Fibroblast of skin of left biceps (primary cell): ENCODE results near the gene ANKRD34A.

Source experiments
- DNase-seq, 2 experiments: peaks; one replicate each; pipeline ENCODE4 v3.0.0-alpha.2; 2013; ENCODE audit warnings: low read depth in 2 of 2

The ANKRD34A gene

DNA sequence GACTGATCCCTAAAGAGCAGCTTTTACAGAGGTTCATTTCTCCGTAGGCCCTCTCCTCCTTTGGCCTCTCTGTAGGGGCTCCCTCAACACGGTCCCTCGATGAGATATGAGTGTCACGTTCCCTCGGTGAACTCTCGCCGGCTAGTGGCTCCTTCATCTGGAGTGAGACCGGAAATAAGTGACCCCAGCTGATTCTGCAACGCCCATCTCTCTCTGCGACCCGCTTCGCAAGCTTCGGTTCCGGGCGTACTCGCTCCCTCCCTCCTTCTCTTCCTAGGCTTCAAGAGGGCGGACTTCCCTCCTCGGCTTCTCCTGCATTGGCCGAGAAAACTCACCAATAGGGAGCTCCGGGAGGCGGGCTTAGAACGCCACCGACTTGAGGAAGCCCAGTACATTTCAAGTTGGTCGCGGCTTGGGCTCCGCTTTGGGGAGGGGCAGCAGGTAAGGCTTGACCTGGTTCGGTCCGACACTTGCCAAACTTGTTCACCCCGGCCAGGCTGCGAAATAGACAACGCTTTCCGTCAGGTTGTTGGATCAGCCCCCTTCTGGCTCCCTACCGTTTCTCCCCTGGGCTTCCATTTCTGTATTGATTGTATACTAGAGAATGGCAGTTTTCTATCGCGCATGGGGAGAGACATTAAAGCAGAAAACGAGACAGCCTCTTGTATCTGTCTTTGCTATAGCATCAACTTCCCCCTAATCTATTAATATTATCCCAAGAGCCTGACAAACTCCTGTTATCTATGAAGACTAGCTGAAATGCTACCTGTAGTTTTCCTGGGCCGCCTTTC, at the start of gene ANKRD34A, which contains the start of gene POLR3GL:
Gene ANKRD34A (minus strand): TSS at position 248 of the 791 bp plus-strand sequence. CDS start 2,816 bp downstream, outside the sequence.
Gene POLR3GL (plus strand): TSS at position 363 of the 791 bp plus-strand sequence. CDS start 10,176 bp downstream, outside the sequence.
- DNase-seq, result peak; percentile 61 to 69

DNA sequence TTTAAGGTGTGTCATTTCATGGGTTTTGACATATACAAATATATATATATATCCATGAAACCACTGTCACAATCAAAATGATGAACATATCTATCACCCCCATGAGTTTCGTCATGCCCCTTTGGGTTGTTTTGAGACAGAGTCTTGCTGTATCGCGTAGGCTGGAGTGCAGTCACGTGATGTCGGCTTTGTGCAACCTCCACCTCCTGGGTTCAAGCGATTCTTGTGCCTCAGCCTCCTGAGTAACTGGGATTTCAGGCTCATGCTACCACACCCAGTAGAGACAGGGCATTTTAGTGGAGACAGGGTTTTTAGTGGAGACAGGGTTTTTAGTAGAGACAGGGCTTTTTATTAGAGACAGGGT, 49.2 kb upstream of the ANKRD34A start:
- DNase-seq, result no peak

DNA sequence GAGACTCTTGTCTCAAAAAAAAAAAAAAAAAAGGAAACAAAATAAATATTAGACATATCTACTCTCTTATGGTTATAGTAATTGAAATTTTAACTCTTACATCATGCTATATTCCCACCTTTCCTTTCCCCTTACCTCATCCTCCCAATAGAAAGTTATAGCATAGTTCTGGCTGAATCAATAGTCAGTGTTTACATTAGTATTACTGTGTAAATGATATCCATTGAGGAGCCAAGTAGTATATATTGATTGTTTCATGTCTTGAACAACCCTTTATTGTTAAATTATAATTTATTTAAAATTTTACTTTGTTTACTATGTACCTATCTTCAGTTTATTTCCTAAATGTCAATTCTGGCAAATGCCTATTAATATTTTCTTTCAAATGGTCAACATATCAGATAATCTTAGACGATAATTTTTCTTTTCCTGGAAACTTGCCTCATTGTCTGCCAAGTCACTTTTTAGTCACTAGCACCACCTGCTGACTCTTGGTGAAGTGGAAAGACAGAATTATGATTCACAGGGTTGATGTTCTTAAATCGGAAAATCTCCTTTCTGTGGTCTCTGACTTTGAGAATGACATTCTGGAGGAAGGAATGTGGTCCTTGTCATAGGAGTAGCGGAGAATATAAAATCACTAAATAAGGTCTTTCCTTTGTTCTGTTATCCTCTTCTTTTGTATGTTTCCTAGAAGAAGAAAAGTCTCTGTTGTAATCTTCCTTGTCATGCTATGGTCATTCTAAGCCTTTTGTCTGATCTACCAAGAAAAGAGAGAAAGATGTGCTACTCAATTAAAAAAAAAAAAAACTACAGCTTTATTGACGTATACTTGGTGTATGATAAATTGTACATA, 48.6 kb upstream of the ANKRD34A start:
- peak in 1 of 2 experiments; percentile 49 for DNase-seq

DNA sequence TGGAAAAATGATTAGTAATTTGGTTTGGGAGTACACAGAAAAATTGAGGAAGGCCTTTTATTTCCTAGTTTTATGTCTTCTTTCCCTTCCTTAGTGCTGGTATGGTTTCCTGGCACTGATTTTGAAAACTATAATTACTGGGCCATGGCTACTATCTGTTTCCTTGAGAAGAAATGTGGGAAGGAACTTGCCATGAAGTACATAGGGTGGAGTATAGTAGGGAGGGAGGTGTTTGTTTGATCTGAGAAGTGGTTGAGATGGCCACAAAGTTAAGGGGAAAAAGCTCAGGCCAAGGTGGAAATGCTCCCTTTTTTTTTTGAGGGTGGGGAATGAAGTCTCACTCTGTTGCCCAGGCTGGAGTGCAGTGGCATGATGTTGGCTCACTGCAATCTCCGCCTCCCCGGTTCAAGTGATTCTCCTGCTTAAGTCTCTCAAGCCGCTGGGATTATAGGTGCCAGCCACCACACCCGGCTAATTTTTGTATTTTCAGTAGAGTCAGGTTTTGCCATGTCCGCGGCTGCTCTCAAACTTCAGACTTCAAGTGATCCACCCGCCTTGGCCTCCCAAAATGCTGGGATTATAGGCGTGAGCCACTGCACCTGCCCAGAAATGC, 45.9 kb upstream of the ANKRD34A start:
- no peak for DNase-seq

DNA sequence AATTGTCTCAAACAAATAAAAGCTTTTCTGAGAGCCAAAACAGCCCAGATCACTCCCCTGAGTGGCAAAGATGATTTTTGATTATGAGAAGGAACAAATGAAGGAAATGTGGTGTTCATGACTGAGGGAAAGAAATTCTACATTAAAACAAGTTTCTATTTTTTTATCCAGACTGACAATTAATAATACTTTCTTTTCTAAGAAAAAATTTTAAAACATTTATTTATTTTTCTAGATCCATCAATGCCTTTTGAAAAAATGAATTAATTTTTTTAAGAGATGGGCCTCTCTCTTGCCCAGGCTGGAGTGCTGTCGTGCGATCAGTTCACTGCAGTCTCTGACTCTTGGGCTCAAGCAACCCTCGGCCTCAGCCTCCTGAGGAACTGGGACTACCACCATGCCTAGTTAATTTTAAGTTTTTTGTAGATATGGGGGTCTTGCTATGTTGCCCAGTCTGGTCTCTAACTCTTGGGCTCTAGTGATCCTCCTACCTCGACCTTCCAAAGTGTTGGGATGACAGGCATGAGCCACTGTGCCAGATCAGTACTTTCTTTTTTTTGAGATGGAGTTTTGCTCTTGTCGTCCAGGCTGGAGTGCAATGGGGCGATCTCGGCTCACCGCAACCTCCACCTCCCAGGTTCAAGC, 43.2 kb upstream of the ANKRD34A start:
- no peak for DNase-seq

DNA sequence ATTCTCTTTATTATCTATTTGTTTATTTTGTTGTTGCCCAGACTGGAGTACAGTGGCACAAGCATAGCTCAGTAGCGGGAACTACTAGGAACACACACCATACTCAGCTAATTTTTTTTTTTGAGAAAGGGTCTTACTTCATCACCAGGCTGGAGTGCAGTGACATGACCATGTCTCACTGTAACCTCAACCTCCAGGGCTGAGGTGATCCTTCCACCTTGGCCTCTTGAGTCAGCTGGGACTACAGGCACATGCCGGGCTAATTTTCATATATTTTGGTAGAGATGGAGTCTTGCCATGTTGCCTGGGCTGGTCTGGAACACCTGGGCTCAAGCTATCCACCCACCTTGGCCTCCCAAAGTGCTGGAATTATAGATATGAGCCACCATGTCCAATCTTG, 37.3 kb upstream of the ANKRD34A start:
- DNase-seq, result no peak

DNA sequence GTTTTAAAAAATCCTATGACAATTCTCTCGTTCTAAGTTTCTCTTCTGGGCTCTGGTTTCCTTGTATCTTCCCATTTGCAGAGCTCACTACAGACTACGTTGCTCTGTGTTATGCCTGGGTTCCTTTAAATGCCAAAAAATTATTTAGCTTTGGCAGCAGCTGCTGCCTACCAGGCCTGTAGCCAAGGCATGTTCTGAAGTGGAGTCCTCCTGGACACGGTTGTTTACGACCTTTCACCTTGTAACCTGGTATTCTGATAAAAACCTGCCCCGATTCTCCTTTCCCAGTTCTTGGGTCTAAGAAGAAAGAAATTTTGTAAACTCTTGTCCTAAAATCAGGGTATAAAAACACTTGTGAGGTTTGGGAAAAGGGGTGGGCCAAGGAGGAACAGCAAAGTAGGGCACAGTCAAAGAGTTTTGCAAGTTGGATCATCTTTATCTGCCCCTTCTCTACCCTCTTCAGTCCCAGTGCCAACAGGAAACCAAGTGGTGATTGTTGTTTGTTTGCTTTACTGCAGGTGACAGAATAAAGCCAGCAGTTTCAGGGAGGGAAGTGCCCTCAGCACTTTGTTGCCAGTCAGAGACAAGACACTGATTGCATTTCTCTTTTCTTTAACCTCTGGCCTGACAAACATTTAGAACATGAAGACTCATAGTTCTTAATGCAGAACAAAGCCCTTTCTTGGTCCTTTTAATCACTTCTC, 35.1 kb upstream of the ANKRD34A start:
- no peak for DNase-seq

DNA sequence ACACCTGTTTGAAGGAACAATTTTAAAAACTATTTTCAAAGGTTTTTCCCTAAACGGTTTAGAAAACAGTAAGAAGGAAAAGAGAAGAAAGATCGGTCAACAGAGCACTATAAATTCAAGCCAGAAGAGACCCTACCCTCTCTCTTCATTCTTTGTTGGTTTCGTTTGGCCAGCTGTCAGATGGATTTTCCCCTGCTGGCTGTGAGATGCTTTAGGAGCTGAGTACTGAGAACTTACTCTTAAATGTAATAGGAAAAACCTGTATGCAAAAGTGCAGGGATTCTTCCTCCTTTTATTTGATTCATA, 33.3 kb upstream of the ANKRD34A start:
- no peak for DNase-seq

DNA sequence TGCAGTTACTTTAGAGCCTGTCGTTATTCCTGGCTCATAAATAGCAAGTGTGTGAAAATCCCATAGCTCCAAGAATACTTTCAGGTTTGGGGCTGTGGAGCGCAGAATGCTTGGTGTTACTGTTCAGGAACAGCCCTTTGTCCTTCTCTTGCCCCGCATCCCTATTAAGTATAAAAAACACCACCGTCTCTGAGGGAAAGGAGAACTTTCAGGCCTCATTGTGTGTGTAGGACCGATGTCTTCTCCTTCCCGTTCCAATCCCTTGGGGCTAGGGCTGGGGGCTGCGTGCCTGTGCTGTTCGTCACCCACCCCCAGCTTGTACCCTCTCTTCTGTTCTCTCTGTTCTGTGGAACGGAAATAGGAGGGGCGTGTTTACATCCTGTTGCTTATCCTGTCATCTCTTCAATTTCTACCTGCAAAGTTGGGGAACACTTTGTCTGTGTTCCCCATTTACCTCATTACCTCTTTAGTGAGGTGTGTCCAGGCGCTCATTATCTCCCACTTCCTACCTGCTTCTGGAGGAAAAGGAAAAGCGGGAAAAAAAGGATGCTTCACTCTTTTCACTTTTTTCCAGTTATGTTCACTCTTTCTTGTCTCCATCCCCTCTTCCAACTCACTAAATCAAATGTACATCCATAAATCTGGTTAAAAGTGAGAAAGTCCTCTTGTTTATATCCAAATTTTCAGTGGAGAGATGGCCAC, 32.8 kb upstream of the ANKRD34A start:
- no peak for DNase-seq

DNA sequence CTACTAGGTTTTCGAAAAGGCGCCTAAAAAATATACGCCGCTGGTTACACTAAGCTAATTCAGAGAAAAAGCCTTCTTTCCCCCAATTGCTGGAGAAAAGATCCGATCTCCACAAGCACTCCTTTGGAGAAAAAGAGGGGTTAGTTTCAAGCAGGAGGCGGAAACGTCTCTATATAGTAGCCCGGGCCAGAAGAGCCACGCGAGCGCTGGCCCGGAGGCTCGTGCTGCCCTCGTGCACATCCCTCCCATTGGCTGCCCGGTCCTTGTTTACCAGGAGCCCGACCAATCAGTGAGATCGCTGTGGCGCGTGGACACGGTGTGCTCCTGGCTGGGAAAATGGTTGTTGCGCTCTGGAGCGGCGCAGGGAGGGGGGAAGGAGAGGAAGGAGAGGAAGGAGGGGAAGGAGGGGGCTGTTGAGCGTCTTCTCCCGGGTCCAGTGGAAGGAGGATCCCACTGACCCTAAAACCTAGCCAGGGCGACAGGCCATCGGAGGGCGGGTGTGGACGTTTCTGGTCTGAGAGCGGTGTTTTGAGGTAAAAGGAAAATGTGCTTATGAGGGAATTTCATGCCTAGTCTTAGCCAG, 32.1 kb upstream of the ANKRD34A start, which contains the start of gene TXNIP:
Gene TXNIP (minus strand): TSS at position 147 of the 583 bp plus-strand sequence. CDS start 313 bp downstream, outside the sequence.
- peak; percentile 94 to 95 for DNase-seq

DNA sequence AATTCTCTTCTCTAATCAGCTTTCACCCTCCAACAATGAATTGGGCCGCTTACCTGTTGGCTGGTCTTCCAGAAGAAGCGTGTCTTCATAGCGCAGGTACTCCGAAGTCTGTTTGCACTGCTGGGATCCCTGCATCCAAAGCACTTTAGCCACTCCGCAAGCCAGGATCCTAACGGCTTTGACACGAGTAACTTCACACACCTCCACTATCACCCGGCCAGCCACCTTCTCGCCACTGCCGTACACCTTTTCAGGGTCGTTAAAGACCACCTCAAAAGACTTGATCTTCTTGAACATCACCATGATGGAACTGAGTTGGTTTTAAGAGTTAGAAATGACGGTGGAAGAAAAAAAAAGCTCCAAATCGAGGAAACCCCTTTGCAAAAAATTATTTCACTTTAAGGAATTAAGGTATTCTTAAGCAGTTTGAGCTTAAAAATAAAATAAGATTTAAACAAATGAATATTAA, 31.6 kb upstream of the ANKRD34A start:
- no peak for DNase-seq

DNA sequence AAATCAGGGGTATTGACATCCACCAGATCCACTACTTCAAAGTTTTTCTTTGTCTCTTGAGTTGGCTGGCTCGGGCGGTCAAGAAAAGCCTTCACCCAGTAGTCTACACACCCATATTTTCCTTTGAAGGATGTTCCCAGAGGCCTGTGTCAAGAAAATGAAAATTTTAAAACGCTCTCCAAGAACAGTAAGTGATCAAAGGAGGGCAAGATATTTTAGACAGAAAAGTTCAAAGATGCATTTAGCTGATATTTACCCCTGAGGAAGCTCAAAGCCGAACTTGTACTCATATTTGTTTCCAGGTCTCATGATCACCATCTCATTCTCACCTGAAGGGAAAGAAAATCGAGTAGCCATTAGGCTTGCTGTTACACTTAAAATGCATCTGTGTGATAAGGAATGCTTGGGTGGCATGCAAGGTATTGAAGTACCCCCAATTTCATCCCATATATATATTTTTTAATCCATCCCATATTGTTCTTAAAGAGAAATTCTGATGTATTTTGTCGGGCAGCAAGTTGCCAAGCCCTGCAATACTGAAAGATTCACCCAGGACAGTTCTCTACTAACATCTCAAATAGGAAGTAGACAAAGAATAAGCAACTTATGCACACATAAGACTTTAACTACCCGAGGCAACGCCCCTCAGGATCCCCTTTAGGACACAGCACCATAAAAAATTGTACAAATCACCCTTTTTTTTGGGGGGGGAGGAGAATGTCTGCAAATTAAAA, 30.9 kb upstream of the ANKRD34A start:
- DNase-seq, result no peak

DNA sequence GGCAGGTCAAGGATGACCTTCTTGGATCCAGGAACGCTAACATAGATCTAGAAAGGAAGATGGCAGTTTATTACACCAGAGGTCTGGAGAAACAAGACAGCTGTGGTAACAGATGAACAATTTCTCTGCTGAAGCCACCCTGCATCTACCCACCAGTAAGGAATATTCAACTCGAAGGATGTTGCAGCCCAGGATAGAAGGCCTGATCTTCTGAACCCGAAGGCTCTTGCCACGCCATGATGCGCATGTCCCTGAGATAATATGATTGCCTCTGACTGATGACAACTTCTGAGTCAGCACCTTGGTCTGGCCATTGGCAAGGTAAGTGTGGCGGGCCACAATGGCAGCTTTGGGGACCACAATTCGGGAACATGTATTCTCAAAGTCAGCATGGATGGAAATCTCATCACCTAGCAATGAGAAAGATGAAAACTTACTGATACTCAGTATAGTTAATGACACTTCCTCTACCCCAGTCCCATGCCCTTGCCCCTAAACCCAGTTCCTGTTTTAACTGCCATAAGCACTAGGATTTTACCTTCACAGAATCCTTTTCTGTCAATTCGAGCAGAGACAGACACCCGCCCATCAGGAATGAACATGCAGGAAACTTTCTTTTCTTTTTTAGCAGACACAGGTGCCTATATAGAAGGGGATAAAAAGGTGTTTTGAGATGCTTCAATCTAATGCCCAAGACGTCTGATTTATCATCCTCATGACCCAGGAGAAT, 30.2 kb upstream of the ANKRD34A start:
- DNase-seq, result no peak

DNA sequence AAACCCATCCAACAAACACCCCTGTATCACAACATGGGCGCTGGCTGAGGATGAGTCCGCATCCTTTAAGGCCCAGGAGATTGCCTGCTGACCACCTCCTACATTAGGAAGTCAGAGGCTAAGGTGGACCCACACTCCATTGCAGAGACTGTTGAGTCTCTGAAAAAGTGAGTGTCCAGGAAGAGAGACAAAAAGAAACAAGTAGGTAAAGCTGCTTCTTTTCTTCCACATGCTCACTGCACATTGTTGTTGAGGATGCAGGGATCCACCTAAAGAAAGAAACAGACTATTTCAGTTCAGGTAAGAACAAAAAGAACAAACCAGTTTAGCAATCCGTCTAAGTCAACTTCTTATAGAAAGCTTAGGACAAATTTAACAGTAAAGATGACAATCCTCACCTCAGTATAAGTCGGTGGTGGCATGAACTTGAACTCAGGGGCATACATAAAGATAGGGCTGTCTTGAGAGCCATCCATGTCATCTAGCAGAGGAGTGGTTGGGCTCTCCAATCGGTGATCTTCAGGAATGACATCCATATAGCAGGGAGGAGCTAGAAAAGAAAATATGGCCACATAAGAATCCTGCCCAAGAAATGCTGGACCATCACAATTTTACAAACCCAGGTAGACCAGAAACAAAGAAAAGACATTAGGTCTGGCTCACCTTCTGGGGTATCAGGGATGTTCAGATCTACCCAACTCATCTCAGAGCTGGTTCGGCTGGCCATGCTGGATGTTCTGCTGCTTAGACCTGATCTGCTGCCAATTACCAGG, 29.4 kb upstream of the ANKRD34A start:
- DNase-seq, result no peak

DNA sequence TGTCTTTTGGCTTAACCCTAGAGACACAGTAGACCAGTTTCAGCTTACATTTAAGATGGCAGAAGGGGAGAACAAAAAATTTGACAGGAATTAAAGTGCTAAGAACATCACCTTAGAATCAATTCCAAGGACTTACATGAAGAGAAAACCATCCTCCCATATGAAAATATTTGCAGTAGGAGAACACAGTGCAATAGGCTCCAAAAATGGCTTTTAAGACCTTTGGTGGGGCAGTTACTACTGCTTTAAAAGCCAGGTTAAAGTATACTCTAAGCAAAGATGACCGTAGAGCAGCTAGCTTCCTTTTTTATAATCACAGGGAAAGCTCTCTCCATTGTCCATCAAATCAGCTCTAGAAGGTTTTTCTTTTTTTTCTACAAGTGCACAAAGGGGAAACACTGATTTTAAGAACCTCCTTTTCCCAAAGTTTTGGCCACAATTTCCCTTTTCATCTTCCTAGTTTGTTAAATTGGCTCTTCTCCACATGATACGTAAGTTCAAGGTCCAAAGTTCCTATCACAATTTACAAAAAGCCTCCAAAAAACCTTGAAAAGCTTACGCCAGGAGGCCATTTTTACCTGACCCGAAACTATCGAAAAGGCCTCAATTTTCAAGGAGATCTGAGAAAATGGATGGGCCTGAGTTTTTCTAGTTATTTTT, 28.7 kb upstream of the ANKRD34A start:
- DNase-seq, result no peak

DNA sequence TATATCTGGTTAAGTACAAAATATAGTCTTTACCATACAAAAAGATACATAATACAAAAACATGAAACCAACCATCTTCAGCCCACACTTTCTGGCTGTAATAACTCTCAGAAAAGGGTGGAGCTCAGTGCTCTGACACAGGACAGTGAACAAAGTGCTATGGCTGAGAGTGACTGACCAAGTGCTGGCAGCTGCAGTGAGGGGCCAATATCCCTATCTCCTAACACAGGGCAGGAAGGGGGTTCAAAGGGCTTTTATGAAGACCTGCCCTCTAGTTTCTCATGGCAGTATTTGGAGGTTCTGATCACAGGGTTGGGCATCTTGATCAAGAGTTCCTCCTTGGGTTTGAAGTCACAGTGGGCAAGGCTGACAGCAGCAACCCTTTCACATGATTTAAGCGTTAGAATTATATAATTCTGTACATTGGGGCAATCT, 28.1 kb upstream of the ANKRD34A start:
- DNase-seq, result no peak

DNA sequence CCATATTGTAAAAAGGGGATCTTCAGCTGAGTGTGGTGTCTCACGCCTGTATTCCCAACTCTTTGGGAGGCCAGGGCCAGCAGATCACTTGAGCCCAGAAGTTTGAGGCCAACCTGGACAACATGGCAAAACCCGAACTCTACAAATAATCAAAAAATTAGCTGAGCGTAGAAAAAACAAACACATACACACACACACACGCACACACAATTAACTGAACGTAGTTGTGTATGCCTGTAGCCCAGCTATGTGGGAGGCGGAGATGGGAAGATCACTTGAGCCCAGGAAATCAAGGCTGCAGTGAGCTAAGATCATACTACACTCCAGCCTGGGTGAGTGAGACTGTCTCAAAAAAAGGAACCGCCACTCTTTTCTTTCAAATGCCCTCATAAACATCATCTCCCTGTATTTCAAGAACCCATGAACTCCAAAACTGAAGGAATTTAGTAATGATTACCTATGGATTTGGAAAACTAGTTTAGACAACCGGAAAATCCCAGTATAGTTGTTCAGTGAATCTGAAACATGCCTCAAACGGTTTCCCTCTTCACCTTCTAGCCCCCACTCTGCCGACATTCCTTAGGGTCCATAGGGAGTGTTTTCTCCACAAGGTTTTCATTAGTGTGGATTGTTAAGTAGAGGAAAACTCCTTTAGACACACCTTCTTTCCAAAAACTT, 27.5 kb upstream of the ANKRD34A start:
- DNase-seq, result no peak
